Neural cell (in vitro differentiated cells): ENCODE measurements around the gene WDR31.

ENCODE experiments used
- CTCF ChIP-seq: fragments of 450-650 bp; IDR thresholded peaks from 2 replicates; pipeline ENCODE4 v1.5.1; 2014; ENCODE audit warnings: antibody characterized with exemption, mild to moderate bottlenecking, moderate library complexity; ENCODE audit not compliant: poor library complexity, severe bottlenecking
- EP300 ChIP-seq: fragments of 450-650 bp; conservative IDR thresholded peaks from 2 replicates; pipeline ENCODE4 v1.6.1; 2014; ENCODE audit warnings: antibody characterized with exemption, mild to moderate bottlenecking, moderate library complexity; ENCODE audit not compliant: poor library complexity, severe bottlenecking
- EZH2 ChIP-seq: fragments of 200-600, 300-800 bp; shearing (Covaris generic), sonication (generic); IDR thresholded peaks from 2 replicates; pipeline ENCODE4 v1.6.1; 2014; ENCODE audit warnings: antibody characterized with exemption, low read length, borderline replicate concordance, mild to moderate bottlenecking; ENCODE audit not compliant: insufficient read depth, poor library complexity, severe bottlenecking
- POLR2AphosphoS5 ChIP-seq: IDR thresholded peaks from 2 replicates; pipeline ENCODE4 v1.6.1; 2012
- RAD21 ChIP-seq: fragments of 450-650 bp; conservative IDR thresholded peaks from 2 replicates; pipeline ENCODE4 v1.6.1; 2014; ENCODE audit warnings: antibody characterized with exemption, mild to moderate bottlenecking, moderate library complexity
- REST ChIP-seq: IDR thresholded peaks from 2 replicates; pipeline ENCODE4 v1.6.1; 2012; ENCODE audit warnings: borderline replicate concordance
- TAF1 ChIP-seq: IDR thresholded peaks from 2 replicates; pipeline ENCODE4 v1.6.1; 2012; ENCODE audit warnings: low read depth

- TF ChIP-seq CTCF (no peak), EP300 (no peak), EZH2 (no peak), TAF1 (no peak), REST (no peak), POLR2AphosphoS5 (no peak), RAD21 (no peak)
These were observed 2.4 kb downstream of the WDR31 start for GRCh38 chr9:113337714-113338113.
